Mesenchymal stem cell (in vitro differentiated cells and primary cell): ENCODE data around the gene SPOCK3.

Source experiments
- DNase-seq: peaks from one replicate; pipeline ENCODE4 v3.0.0-alpha.2; 2013
- H2AFZ ChIP-seq: one replicate; pipeline ENCODE4 v1.6.1; 2013; ENCODE audit warnings: low read depth, mild to moderate bottlenecking, control low read depth, inconsistent platforms, low read length, moderate library complexity
- H2AK5ac ChIP-seq: 2 replicates; pipeline ENCODE4 v1.6.1; 2013; ENCODE audit warnings: low read length, moderate library complexity, mild to moderate bottlenecking, inconsistent platforms; ENCODE audit not compliant: severe bottlenecking
- H2BK120ac ChIP-seq: one replicate; pipeline ENCODE4 v1.6.1; 2013; ENCODE audit warnings: low read depth, mild to moderate bottlenecking, inconsistent platforms, low read length, moderate library complexity
- H2BK12ac ChIP-seq, 2 experiments: one replicate each; pipeline ENCODE4 v1.6.1; 2013; ENCODE audit warnings: inconsistent platforms in 2 of 2, low read length in 2 of 2, mild to moderate bottlenecking in 2 of 2, moderate library complexity in 2 of 2, control low read depth in 1 of 2
- H2BK15ac ChIP-seq: one replicate; pipeline ENCODE4 v1.6.1; 2013; ENCODE audit warnings: mild to moderate bottlenecking, low read depth, inconsistent platforms; ENCODE audit not compliant: poor library complexity, severe bottlenecking
- H2BK5ac ChIP-seq: 2 replicates; pipeline ENCODE4 v1.6.1; 2013; ENCODE audit warnings: low read depth, mild to moderate bottlenecking, low read length, control low read depth, inconsistent platforms; ENCODE audit not compliant: poor library complexity, severe bottlenecking
- H3K14ac ChIP-seq, 2 experiments: one replicate each; pipeline ENCODE4 v1.6.1; 2013; ENCODE audit warnings: inconsistent platforms in 2 of 2, low read length in 2 of 2, control low read depth in 1 of 2, mild to moderate bottlenecking in 1 of 2, moderate library complexity in 1 of 2
- H3K18ac ChIP-seq, 2 experiments: one replicate each; pipeline ENCODE4 v1.6.1; 2013; ENCODE audit warnings: inconsistent platforms in 2 of 2, low read length in 2 of 2, control low read depth in 1 of 2, low read depth in 1 of 2, mild to moderate bottlenecking in 1 of 2
- H3K23ac ChIP-seq, 2 experiments: one replicate each; pipeline ENCODE4 v1.6.1; 2013; ENCODE audit warnings: inconsistent platforms in 2 of 2, low read length in 2 of 2, mild to moderate bottlenecking in 2 of 2, moderate library complexity in 2 of 2, control low read depth in 1 of 2
- H3K27ac ChIP-seq: 2 replicates; pipeline ENCODE4 v1.5.1; 2013; ENCODE audit warnings: mild to moderate bottlenecking, moderate library complexity, low read length, control low read depth, inconsistent platforms; ENCODE audit not compliant: poor library complexity, severe bottlenecking
- H3K27me3 ChIP-seq, 2 experiments: 2 replicates each; pipeline versions ENCODE4 v1.6.1 to v1.7.0; 2013; ENCODE audit warnings: low read length in 2 of 2, mild to moderate bottlenecking in 2 of 2, moderate library complexity in 2 of 2, control low read depth in 1 of 2, inconsistent platforms in 1 of 2; ENCODE audit not compliant: control insufficient read depth in 1 of 2, insufficient read depth in 1 of 2
- H3K36me3 ChIP-seq, 2 experiments: 2 replicates each; pipeline versions ENCODE4 v1.6.1 to v1.7.0; 2013; ENCODE audit warnings: low read length in 2 of 2, control low read depth in 1 of 2, inconsistent platforms in 1 of 2, low read depth in 1 of 2, mild to moderate bottlenecking in 1 of 2; ENCODE audit not compliant: insufficient read depth in 2 of 2, control insufficient read depth in 1 of 2
- H3K4ac ChIP-seq, 2 experiments: one replicate each; pipeline ENCODE4 v1.6.1; 2013; ENCODE audit warnings: inconsistent platforms in 2 of 2, low read length in 2 of 2, mild to moderate bottlenecking in 2 of 2, moderate library complexity in 2 of 2, control low read depth in 1 of 2, low read depth in 1 of 2
- H3K4me1 ChIP-seq: 2 replicates; pipeline ENCODE4 v1.6.1; 2013; ENCODE audit warnings: low read depth, low read length, control low read depth; ENCODE audit not compliant: control insufficient read depth, insufficient read depth
- H3K4me2 ChIP-seq: 2 replicates; pipeline ENCODE4 v1.6.1; 2013; ENCODE audit warnings: low read length, mild to moderate bottlenecking, inconsistent platforms; ENCODE audit not compliant: poor library complexity, severe bottlenecking
- H3K4me3 ChIP-seq, 2 experiments: 2 replicates each; pipeline versions ENCODE4 v1.5.1 to v1.7.0; 2013; ENCODE audit warnings: low read length in 2 of 2, mild to moderate bottlenecking in 2 of 2, control low read depth in 1 of 2, low read depth in 1 of 2; ENCODE audit not compliant: insufficient read depth in 1 of 2
- H3K79me1 ChIP-seq: replicated peaks from 2 replicates; pipeline ENCODE4 v1.6.1; 2013; ENCODE audit warnings: mild to moderate bottlenecking, control low read depth, low read length, inconsistent platforms; ENCODE audit not compliant: poor library complexity, severe bottlenecking
- H3K9ac ChIP-seq: 2 replicates; pipeline ENCODE4 v1.7.0; 2013; ENCODE audit warnings: mild to moderate bottlenecking, low read length, moderate library complexity
- H3K9me3 ChIP-seq: 2 replicates; pipeline ENCODE4 v1.7.0; 2013; ENCODE audit warnings: mild to moderate bottlenecking, low read length; ENCODE audit not compliant: control insufficient read depth
- H4K8ac ChIP-seq: one replicate; pipeline ENCODE4 v1.6.1; 2013; ENCODE audit warnings: inconsistent platforms, mild to moderate bottlenecking, low read length, moderate library complexity
- H4K91ac ChIP-seq: one replicate; pipeline ENCODE4 v1.6.1; 2013; ENCODE audit warnings: mild to moderate bottlenecking, low read length, inconsistent platforms
- WGBS: methylation state at CpG from one replicate; pipeline ENCODE4 v1.1.7; 2013; ENCODE audit warnings: mixed read lengths; 5-methylcytosine and 5-hydroxymethylcytosine counted together

SPOCK3 gene

DNA sequence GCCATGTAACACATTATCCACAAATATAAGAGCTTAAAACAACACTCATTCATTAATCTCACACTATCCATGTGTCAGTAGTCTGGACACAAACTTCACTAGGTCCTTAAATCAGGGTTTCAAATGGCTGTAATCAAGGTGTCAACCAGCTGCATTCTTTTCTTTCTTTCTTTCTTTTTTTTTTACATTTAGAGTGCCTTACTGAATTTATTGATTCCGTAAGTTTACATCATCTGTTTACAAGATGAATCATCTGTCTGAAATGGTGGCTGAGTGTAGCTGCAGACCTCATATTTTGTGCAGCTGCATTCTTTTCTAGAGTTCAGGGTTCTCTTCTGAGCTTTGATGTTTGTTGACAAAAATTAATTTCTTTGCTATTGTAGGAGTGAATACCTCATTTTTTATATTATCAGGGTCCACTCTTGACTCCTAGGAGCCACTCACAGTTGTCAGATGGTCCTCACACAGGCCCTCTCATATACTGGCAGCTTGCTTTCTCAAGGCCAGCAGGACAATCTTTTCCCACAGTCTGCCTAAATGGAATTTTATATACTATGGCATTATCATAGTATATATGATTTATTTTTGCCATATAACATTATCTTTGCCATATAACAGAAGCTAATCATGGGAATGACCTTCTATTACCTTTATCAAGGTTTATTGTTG is 37.8 kb downstream of the SPOCK3 start:
- Histone ChIP-seq H4K91ac (no peak overlapping the region), H3K4me1 (no peaks in the 10 kb centered on the region), H3K27ac (peak overlapping the region; percentile 52), H3K14ac (no peak overlapping the region), H3K4ac (no peak overlapping the region), H3K9ac (no peak overlapping the region), H2BK12ac (no peak overlapping the region), H2BK15ac (no peak overlapping the region), H3K4me2 (peak overlapping the region; percentile 23), H3K36me3 (no peaks in the 10 kb centered on the region), H2BK120ac (no peak overlapping the region), H3K4me3 (no peak overlapping the region), H3K9me3 (peaks cover 12% of the 10 kb centered on the region), H2BK5ac (no peak overlapping the region), H4K8ac (no peak overlapping the region), H2AFZ (no peak overlapping the region), H2AK5ac (peak overlapping the region; percentile 49), H3K18ac (no peak overlapping the region), H3K23ac (no peak overlapping the region), H3K27me3 (no peaks in the 10 kb centered on the region), H3K79me1 (no peaks in the 10 kb centered on the region)
- peak; percentile 22 for DNase-seq
- WGBS: no CpG with 5 or more reads among the region's 1 CpG

DNA sequence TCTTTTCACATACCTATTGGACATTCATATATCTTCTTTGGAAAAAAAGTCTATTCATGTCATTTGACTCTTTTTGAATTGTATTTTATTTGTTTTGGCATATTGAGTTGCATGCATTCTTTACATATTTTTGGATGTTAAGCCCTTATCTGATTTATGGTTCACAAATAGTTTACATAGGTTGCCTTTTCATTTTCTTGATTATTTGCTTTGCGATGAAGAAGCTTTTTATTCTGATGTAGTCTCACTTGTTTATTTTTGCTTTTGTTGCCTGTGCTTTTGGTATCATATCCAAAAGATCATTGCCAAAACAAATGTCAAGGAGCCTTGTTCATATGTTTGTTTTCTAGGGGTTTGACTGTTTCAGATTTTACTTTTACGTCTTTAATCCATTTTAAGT is 43.9 kb downstream of the SPOCK3 start:
- H3K4me1 ChIP-seq: no peaks in the 10 kb centered on the region
- H2BK5ac ChIP-seq: no peak overlapping the region
- H3K4ac ChIP-seq: no peak overlapping the region
- no peaks in the 10 kb centered on the region for H3K27me3 ChIP-seq
- 100% methylated on average over 1 of the region's 2 CpGs for WGBS
- H3K27ac ChIP-seq: no peak overlapping the region
- H3K9ac ChIP-seq: no peak overlapping the region
- H3K36me3 ChIP-seq: no peaks in the 10 kb centered on the region
- no peak overlapping the region for H3K18ac ChIP-seq
- no peak overlapping the region for H3K14ac ChIP-seq
- H3K79me1 ChIP-seq: no peaks in the 10 kb centered on the region
- H2AK5ac ChIP-seq: no peak overlapping the region
- no peak overlapping the region for H3K23ac ChIP-seq
- no peak overlapping the region for H2AFZ ChIP-seq
- H2BK12ac ChIP-seq: no peak overlapping the region
- H2BK15ac ChIP-seq: no peak overlapping the region
- DNase-seq: no peak
- no peak overlapping the region for H3K4me3 ChIP-seq
- peaks cover 8% of the 10 kb centered on the region for H3K9me3 ChIP-seq
- no peak overlapping the region for H2BK120ac ChIP-seq
- H3K4me2 ChIP-seq: no peak overlapping the region
- H4K8ac ChIP-seq: no peak overlapping the region
- H4K91ac ChIP-seq: no peak overlapping the region

DNA sequence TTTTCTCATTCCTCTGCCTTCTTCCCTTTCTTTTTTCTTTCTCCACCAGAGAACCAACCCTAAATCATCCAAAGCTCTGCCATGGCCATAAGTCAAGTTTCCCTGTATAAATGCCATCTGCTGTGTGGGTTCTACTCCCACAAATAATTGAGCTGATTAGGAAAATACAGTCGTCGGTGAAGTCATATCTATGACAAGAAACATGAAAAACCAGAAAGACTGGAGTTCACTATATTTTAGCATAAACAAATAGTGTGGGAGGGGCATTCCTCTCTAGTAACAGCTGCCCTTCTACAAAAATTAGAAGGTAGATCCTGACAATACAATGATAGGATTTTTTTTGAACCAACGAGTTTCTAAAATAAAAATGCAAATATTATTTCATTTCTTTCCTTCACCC is 48.8 kb downstream of the SPOCK3 start:
- Histone ChIP-seq H3K4me2 (no peak overlapping the region), H3K27me3 (no peaks in the 10 kb centered on the region), H2BK5ac (no peak overlapping the region), H3K9ac (no peak overlapping the region), H3K18ac (no peak overlapping the region), H3K36me3 (no peaks in the 10 kb centered on the region), H3K9me3 (no peaks in the 10 kb centered on the region), H3K79me1 (no peaks in the 10 kb centered on the region), H2AFZ (no peak overlapping the region), H3K4ac (no peak overlapping the region), H3K23ac (no peak overlapping the region), H4K91ac (no peak overlapping the region), H2BK12ac (no peak overlapping the region), H3K14ac (no peak overlapping the region), H4K8ac (no peak overlapping the region), H2BK15ac (no peak overlapping the region), H2BK120ac (no peak overlapping the region), H3K27ac (no peak overlapping the region), H3K4me1 (no peaks in the 10 kb centered on the region), H2AK5ac (no peak overlapping the region), H3K4me3 (no peak overlapping the region)
- DNase-seq: no peak
- 80% methylated on average over 1 of the region's 3 CpGs for WGBS

DNA sequence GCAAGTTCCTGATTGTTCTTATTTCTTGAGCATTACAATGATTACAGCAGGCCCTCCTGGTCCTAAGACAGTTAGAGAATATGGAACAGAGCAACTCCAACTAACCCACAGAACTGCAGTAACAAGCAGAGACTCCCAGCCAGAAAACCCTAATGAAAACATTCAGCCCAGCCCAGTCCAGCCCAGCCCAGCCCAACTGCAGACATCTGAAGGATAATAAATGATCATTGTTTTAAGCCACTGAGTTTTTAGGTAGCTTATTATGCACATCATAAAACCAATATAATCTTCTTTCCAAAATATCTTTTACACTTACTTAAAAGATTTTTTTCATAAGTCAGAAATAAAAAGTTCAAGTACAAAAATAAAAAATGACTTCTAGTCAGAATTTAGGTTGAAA is 51.3 kb downstream of the SPOCK3 start:
- Histone ChIP-seq H3K14ac (no peak overlapping the region), H2BK120ac (no peak overlapping the region), H3K36me3 (no peaks in the 10 kb centered on the region), H2BK5ac (no peak overlapping the region), H2AFZ (no peak overlapping the region), H2BK15ac (no peak overlapping the region), H3K9me3 (no peaks in the 10 kb centered on the region), H3K4me2 (no peak overlapping the region), H4K91ac (no peak overlapping the region), H3K79me1 (no peaks in the 10 kb centered on the region), H3K4me3 (no peak overlapping the region), H3K4ac (no peak overlapping the region), H3K9ac (no peak overlapping the region), H3K4me1 (no peaks in the 10 kb centered on the region), H3K27me3 (no peaks in the 10 kb centered on the region), H2BK12ac (no peak overlapping the region), H2AK5ac (no peak overlapping the region), H4K8ac (no peak overlapping the region), H3K23ac (no peak overlapping the region), H3K18ac (no peak overlapping the region), H3K27ac (no peak overlapping the region)
- no peak for DNase-seq
